Gastroesophageal sphincter (tissue), 3 donors: ENCODE results near the gene GSAP.

ENCODE experiments used
- CTCF ChIP-seq, 4 experiments: fragments of 200-600 bp in 2 of 4; fragments of 450-650 bp in 2 of 4; sonication (generic) in 1 of 4; IDR thresholded peaks; one replicate each; pipeline ENCODE4 v1.5.1; 2017 to 2019; ENCODE audit warnings: antibody characterized with exemption in 4 of 4, mild to moderate bottlenecking in 2 of 4, moderate library complexity in 2 of 4
- EP300 ChIP-seq: sonication (generic); formaldehyde crosslinking; IDR thresholded peaks from one replicate; pipeline ENCODE4 v1.6.1; 2017; ENCODE audit warnings: antibody characterized with exemption, mild to moderate bottlenecking
- POLR2A ChIP-seq, 2 donors: fragments of 450-650 bp; IDR thresholded peaks; one replicate each; pipeline ENCODE4 v1.6.1; 2017; ENCODE audit warnings: antibody characterized with exemption in 2 of 2, mild to moderate bottlenecking in 2 of 2, moderate library complexity in 1 of 2

- TF ChIP-seq POLR2A (IDR thresholded peaks at IDR 0.05) (no peak), CTCF (IDR thresholded peaks at IDR 0.05) (no peak), EP300 (no peak)
Observed at GRCh38 chr7:77269360-77270093, 146.6 kb downstream of the GSAP start.
